Endothelial cell (in vitro differentiated cells): ENCODE data around the gene SPATA25. TPM values are rescaled to one million over a fixed set of nuclear protein-coding genes. Genes with fewer than 3 reads are reported as not detected.
A peak's percentile ranks its signal among the peaks of the same experiment; 100 is the strongest.
"Not testable (repeated sequence)": the region's sequence is repeated elsewhere in the genome, so short reads cannot be mapped to it uniquely, and the experiment has no call there.

ENCODE experiments used
- DNase-seq: peaks from one replicate; pipeline ENCODE4 v3.0.0; 2021; ENCODE audit warnings: low spot score
- H3K27ac Mint-ChIP-seq: one replicate; pipeline ENCODE4 v1.8.0; 2021; ENCODE audit warnings: mixed read lengths, inconsistent platforms; ENCODE audit not compliant: unreplicated experiment
- H3K27me3 Mint-ChIP-seq: one replicate; pipeline ENCODE4 v1.8.0; 2021; ENCODE audit warnings: mild to moderate bottlenecking, moderate library complexity, mixed read lengths, inconsistent platforms; ENCODE audit not compliant: unreplicated experiment
- H3K36me3 Mint-ChIP-seq: one replicate; pipeline ENCODE4 v1.8.0; 2021; ENCODE audit warnings: mild to moderate bottlenecking, low read depth, mixed read lengths, inconsistent platforms; ENCODE audit not compliant: unreplicated experiment
- H3K4me1 Mint-ChIP-seq: one replicate; pipeline ENCODE4 v1.8.0; 2021; ENCODE audit warnings: mild to moderate bottlenecking, mixed read lengths, inconsistent platforms; ENCODE audit not compliant: unreplicated experiment
- H3K4me3 Mint-ChIP-seq: one replicate; pipeline ENCODE4 v1.8.0; 2021; ENCODE audit warnings: mild to moderate bottlenecking, mixed read lengths, inconsistent platforms; ENCODE audit not compliant: unreplicated experiment
- H3K9me3 Mint-ChIP-seq: one replicate; pipeline ENCODE4 v1.8.0; 2021; ENCODE audit warnings: mixed read lengths, inconsistent platforms; ENCODE audit not compliant: unreplicated experiment
- CTCF ChIP-seq: fragments of 200-600 bp; sonication (generic); IDR thresholded peaks from one replicate; pipeline ENCODE4 v1.5.0; 2021; ENCODE audit warnings: antibody characterized with exemption; ENCODE audit not compliant: unreplicated experiment
- total RNA-seq: library from RNA; stranded (reverse); fragmentation: NEBNext Ultra II Directional; extraction: Animal tissue kit (Norgen Biotek cat#: 25700); gene quantifications from one replicate; pipeline ENCODE4 v1.2.1, GENCODE V29; 2021; ENCODE audit not compliant: unreplicated experiment

The SPATA25 gene
- total RNA-seq, 1 donor from 2014 or later, result 0.62 TPM

GRCh38 chr20:45933266-45934045, 46.0 kb upstream of the SPATA25 start:
- H3K27ac Mint-ChIP-seq, result peak overlapping the region; percentile 98
- peaks cover 17% of the 10 kb centered on the region for H3K4me1 Mint-ChIP-seq
- H3K27me3 Mint-ChIP-seq, result peaks cover 12% of the 10 kb centered on the region
- peak; percentile 70 for DNase-seq
- no peak for TF ChIP-seq CTCF
- no peaks in the 10 kb centered on the region for H3K9me3 Mint-ChIP-seq
- peak overlapping the region; percentile 96 for H3K4me3 Mint-ChIP-seq
- peaks cover 9% of the 10 kb centered on the region for H3K36me3 Mint-ChIP-seq

- not testable (repeated sequence) for H3K4me3 Mint-ChIP-seq, H3K36me3 Mint-ChIP-seq, H3K27ac Mint-ChIP-seq, H3K9me3 Mint-ChIP-seq, H3K4me1 Mint-ChIP-seq, DNase-seq
- peaks cover 12% of the 10 kb centered on the region for H3K27me3 Mint-ChIP-seq
These were observed 44.3 kb upstream of the SPATA25 start for GRCh38 chr20:45931680-45932079.

GRCh38 chr20:45927071-45927878, 39.9 kb upstream of the SPATA25 start:
- Mint-ChIP-seq H3K9me3 (no peaks in the 10 kb centered on the region), H3K27me3 (peaks cover 3% of the 10 kb centered on the region), H3K4me1 (peaks cover 7% of the 10 kb centered on the region), H3K27ac (no peak overlapping the region), H3K36me3 (no peaks in the 10 kb centered on the region), H3K4me3 (no peak overlapping the region)
- DNase-seq, result no peak
- TF ChIP-seq CTCF, result no peak

- no peak overlapping the region for H3K4me3 Mint-ChIP-seq
- no peaks in the 10 kb centered on the region for H3K9me3 Mint-ChIP-seq
- peaks cover 8% of the 10 kb centered on the region for H3K4me1 Mint-ChIP-seq
- TF ChIP-seq CTCF, result no peak
- H3K27me3 Mint-ChIP-seq, result peaks cover 3% of the 10 kb centered on the region
- no peak for DNase-seq
- no peak overlapping the region for H3K27ac Mint-ChIP-seq
- no peaks in the 10 kb centered on the region for H3K36me3 Mint-ChIP-seq
These were observed 39.3 kb upstream of the SPATA25 start for GRCh38 chr20:45926731-45927070.

- no peak for TF ChIP-seq CTCF
- DNase-seq, result no peak
- Mint-ChIP-seq H3K4me1 (peaks cover 12% of the 10 kb centered on the region), H3K27ac (no peak overlapping the region), H3K9me3 (no peaks in the 10 kb centered on the region), H3K4me3 (no peak overlapping the region), H3K27me3 (peaks cover 3% of the 10 kb centered on the region), H3K36me3 (no peaks in the 10 kb centered on the region)
These were observed 38.5 kb upstream of the SPATA25 start for GRCh38 chr20:45925821-45926506.
